HG02759 (cell line): Measurements from ENCODE around the gene DCLK1.

Experiments
- ATAC-seq: cut with Tn5 transposase; IDR thresholded peaks from one replicate; pipeline ENCODE4 v1.9.1; 2021; ENCODE audit warnings: mild to moderate bottlenecking, moderate library complexity; ENCODE audit not compliant: unreplicated experiment

DCLK1 gene

GRCh38 chr13:35909837-35910540, 221.2 kb downstream of the DCLK1 start:
- no peak for ATAC-seq

- ATAC-seq: no peak
Measured at GRCh38 chr13:35909091-35909490, 222.1 kb downstream of the DCLK1 start.

GRCh38 chr13:35908226-35908625, 223.0 kb downstream of the DCLK1 start:
- no peak for ATAC-seq

GRCh38 chr13:35906636-35907035, 224.5 kb downstream of the DCLK1 start:
- ATAC-seq: no peak

GRCh38 chr13:35903075-35903474, 228.1 kb downstream of the DCLK1 start:
- no peak for ATAC-seq

- ATAC-seq: no peak
Measured at GRCh38 chr13:35898041-35898440, 233.1 kb downstream of the DCLK1 start.

GRCh38 chr13:35894636-35895035, 236.5 kb downstream of the DCLK1 start:
- no peak for ATAC-seq

- ATAC-seq: no peak
Measured at GRCh38 chr13:35892837-35893814, 238.1 kb downstream of the DCLK1 start.

- ATAC-seq: no peak
Measured at GRCh38 chr13:35891507-35892441, 239.4 kb downstream of the DCLK1 start.

GRCh38 chr13:35889560-35889959, 241.6 kb downstream of the DCLK1 start:
- no peak for ATAC-seq

GRCh38 chr13:35888981-35889380, 242.2 kb downstream of the DCLK1 start:
- ATAC-seq: no peak

GRCh38 chr13:35888457-35888883, 242.7 kb downstream of the DCLK1 start:
- ATAC-seq: no peak

GRCh38 chr13:35887115-35887666, 244.0 kb downstream of the DCLK1 start:
- no peak for ATAC-seq

GRCh38 chr13:35886332-35887114, 244.7 kb downstream of the DCLK1 start:
- no peak for ATAC-seq

- ATAC-seq: no peak
Measured at GRCh38 chr13:35884211-35884760, 246.9 kb downstream of the DCLK1 start.

GRCh38 chr13:35882722-35883497, 248.3 kb downstream of the DCLK1 start:
- no peak for ATAC-seq

GRCh38 chr13:35881360-35881759, 249.8 kb downstream of the DCLK1 start:
- no peak for ATAC-seq

GRCh38 chr13:35879111-35879510, 252.1 kb downstream of the DCLK1 start:
- no peak for ATAC-seq

- no peak for ATAC-seq
Measured at GRCh38 chr13:35876601-35877000, 254.6 kb downstream of the DCLK1 start.
